ENCODE results near the gene ACKR4.

ACKR4 gene

GRCh38 chr3:132642539-132642847 is 45.4 kb downstream of the ACKR4 start:
- DNase-seq = no peak

- no peak for DNase-seq
Observed at GRCh38 chr3:132643366-132643765, 46.3 kb downstream of the ACKR4 start.

GRCh38 chr3:132645058-132645457 is 48.0 kb downstream of the ACKR4 start:
- no peak for DNase-seq

- DNase-seq = no peak
Observed at GRCh38 chr3:132650153-132650552, 53.1 kb downstream of the ACKR4 start.

All from CD4-positive, alpha-beta T cell treated with Interleukin-15 for 1 hour (primary cell).